ENCODE data around the gene EN1.
A peak's percentile ranks its signal among the peaks of the same experiment; 100 is the strongest.

Gene EN1

GRCh38 chr2:118880501-118880900 is 33.1 kb upstream of the EN1 start:
- no peak for TF ChIP-seq CTCF (IDR thresholded peaks at IDR 0.05; ENCODE audit: borderline replicate concordance, control extremely low read depth, extremely low read depth, insufficient read depth, missing control alignments)
- in situ Hi-C loops (cut with MboI; ENCODE audit: low sequenced_read_pairs, unreplicated experiment), result loop anchor here (25.0 kb wide), 3 partner anchors 307 to 607 kb away; no protein-coding TSS in a partner anchor
- no peak for DNase-seq (ENCODE audit: low spot score)

GRCh38 chr2:118878531-118879149 is 31.2 kb upstream of the EN1 start:
- in situ Hi-C loops (cut with MboI; ENCODE audit: low sequenced_read_pairs, unreplicated experiment), result loop anchor here (25.0 kb wide), 3 partner anchors 309 to 609 kb away; no protein-coding TSS in a partner anchor
- DNase-seq (ENCODE audit: low spot score), result no peak
- TF ChIP-seq CTCF (IDR thresholded peaks at IDR 0.05; ENCODE audit: borderline replicate concordance, control extremely low read depth, extremely low read depth, insufficient read depth, missing control alignments), result no peak

- TF ChIP-seq CTCF (IDR thresholded peaks at IDR 0.05; ENCODE audit: borderline replicate concordance, control extremely low read depth, extremely low read depth, insufficient read depth, missing control alignments), result no peak
- no peak for DNase-seq (ENCODE audit: low spot score)
- in situ Hi-C loops (cut with MboI; ENCODE audit: low sequenced_read_pairs, unreplicated experiment), result loop anchor here (25.0 kb wide), 3 partner anchors 312 to 612 kb away; no protein-coding TSS in a partner anchor
Measured at GRCh38 chr2:118875318-118875717, 27.9 kb upstream of the EN1 start.

- no peak for DNase-seq (ENCODE audit: low spot score)
- TF ChIP-seq CTCF (IDR thresholded peaks at IDR 0.05; ENCODE audit: borderline replicate concordance, control extremely low read depth, extremely low read depth, insufficient read depth, missing control alignments), result no peak
- in situ Hi-C loops (cut with MboI; ENCODE audit: low sequenced_read_pairs, unreplicated experiment), result loop anchor here (25.0 kb wide), 1 partner anchor 837 kb away; no protein-coding TSS in a partner anchor
Measured at GRCh38 chr2:118874324-118874723, 26.9 kb upstream of the EN1 start.

- DNase-seq (ENCODE audit: low spot score), result peak; percentile 67
- peak; percentile 44 for TF ChIP-seq CTCF (IDR thresholded peaks at IDR 0.05; ENCODE audit: borderline replicate concordance, control extremely low read depth, extremely low read depth, insufficient read depth, missing control alignments)
- in situ Hi-C loops (cut with MboI; ENCODE audit: low sequenced_read_pairs, unreplicated experiment), result loop anchor here (25.0 kb wide), 1 partner anchor 828 kb away; no protein-coding TSS in a partner anchor
Measured at GRCh38 chr2:118865106-118865505, 17.7 kb upstream of the EN1 start.

GRCh38 chr2:118864207-118864606 is 16.8 kb upstream of the EN1 start:
- in situ Hi-C loops (cut with MboI; ENCODE audit: low sequenced_read_pairs, unreplicated experiment), result loop anchor here (25.0 kb wide), 1 partner anchor 827 kb away; no protein-coding TSS in a partner anchor
- no peak for TF ChIP-seq CTCF (IDR thresholded peaks at IDR 0.05; ENCODE audit: borderline replicate concordance, control extremely low read depth, extremely low read depth, insufficient read depth, missing control alignments)
- DNase-seq (ENCODE audit: low spot score), result peak; percentile 2
